HAP-1 (cell line): Measurements from ENCODE around the gene PHF21A.

Source experiments
- DNase-seq, 2 experiments: peaks; one replicate each; pipeline ENCODE4 v3.0.0-alpha.2; 2016 to 2020; ENCODE audit warnings: low spot score in 2 of 2
- H3K27me3 ChIP-seq: fragments of 250-450 bp; sonication (Bioruptor Pico); 2 replicates; pipeline ENCODE4 v1.5.1; 2020; ENCODE audit warnings: low read depth, mild to moderate bottlenecking, moderate library complexity
- H3K36me3 ChIP-seq: fragments of 250-450 bp; sonication (Bioruptor Pico); replicated peaks from 2 replicates; pipeline ENCODE4 v1.5.1; 2020; ENCODE audit warnings: mild to moderate bottlenecking
- H3K4me1 ChIP-seq: fragments of 250-450 bp; sonication (Bioruptor Pico); 2 replicates; pipeline ENCODE4 v1.5.1; 2020; ENCODE audit warnings: mild to moderate bottlenecking
- H3K4me3 ChIP-seq: fragments of 250-450 bp; sonication (Bioruptor Pico); 2 replicates; pipeline ENCODE4 v1.5.1; 2020; ENCODE audit warnings: mild to moderate bottlenecking, moderate library complexity
- H3K9me3 ChIP-seq: fragments of 250-450 bp; sonication (Bioruptor Pico); 2 replicates; pipeline ENCODE4 v1.5.1; 2020; ENCODE audit warnings: mild to moderate bottlenecking, moderate library complexity
- in situ Hi-C: fragments of 300-500 bp; cut with MboI; formaldehyde crosslinking; loops from 3 replicates; pipeline ENCODE4 v1.14.3; 2020; ENCODE audit warnings: low sequenced_read_pairs, inconsistent platforms, mixed read lengths

Gene PHF21A

GRCh38 chr11:46121301-46121723 is at the start of gene PHF21A:
PHF21A (minus strand) TSS chr11:46121454; CDS start chr11:46084219, 37,235 bp downstream.
- in situ Hi-C loops, result no loop called here
- peak; percentile 87 to 95 for DNase-seq
- peaks cover 22% of the 10 kb centered on the region for H3K4me1 ChIP-seq
- H3K27me3 ChIP-seq, result no peaks in the 10 kb centered on the region
- no peaks in the 10 kb centered on the region for H3K9me3 ChIP-seq
- peak within 1 kb of the TSS; percentile 54 for H3K4me3 ChIP-seq
- H3K36me3 ChIP-seq, result no peaks in the 10 kb centered on the region

DNA sequence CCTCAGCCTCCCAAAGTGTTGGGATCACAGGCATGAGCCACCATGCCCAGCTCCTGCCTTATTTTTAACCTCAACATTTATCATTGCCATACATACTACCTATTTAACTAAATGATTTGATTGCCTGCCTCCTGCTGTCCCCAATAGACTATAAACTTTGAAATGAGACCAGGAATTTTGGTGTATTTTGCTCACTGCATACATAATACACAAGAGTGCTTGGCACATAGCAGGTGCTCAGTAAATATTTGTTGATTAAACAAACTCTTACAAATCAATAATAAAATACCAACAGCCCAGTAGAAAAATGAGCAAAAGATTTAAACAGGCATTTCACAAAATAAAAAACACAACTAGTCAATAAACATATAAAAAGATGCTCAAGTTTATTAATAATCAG is 49.5 kb upstream of the PHF21A start:
- in situ Hi-C loops, result no loop called here
- no peaks in the 10 kb centered on the region for H3K9me3 ChIP-seq

GRCh38 chr11:46162700-46163099 is 41.4 kb upstream of the PHF21A start:
- H3K27me3 ChIP-seq, result no peaks in the 10 kb centered on the region
- H3K4me3 ChIP-seq, result no peak overlapping the region
- H3K9me3 ChIP-seq, result no peaks in the 10 kb centered on the region
- H3K36me3 ChIP-seq, result no peaks in the 10 kb centered on the region
- no peaks in the 10 kb centered on the region for H3K4me1 ChIP-seq
- in situ Hi-C loops, result no loop called here
- no peak for DNase-seq

More for the DNA sequence above, 49.5 kb upstream of the PHF21A start:
- no peaks in the 10 kb centered on the region for H3K36me3 ChIP-seq
- no peaks in the 10 kb centered on the region for H3K4me1 ChIP-seq
- H3K27me3 ChIP-seq, result peaks cover 2% of the 10 kb centered on the region
- DNase-seq, result no peak
- no peak overlapping the region for H3K4me3 ChIP-seq

DNA sequence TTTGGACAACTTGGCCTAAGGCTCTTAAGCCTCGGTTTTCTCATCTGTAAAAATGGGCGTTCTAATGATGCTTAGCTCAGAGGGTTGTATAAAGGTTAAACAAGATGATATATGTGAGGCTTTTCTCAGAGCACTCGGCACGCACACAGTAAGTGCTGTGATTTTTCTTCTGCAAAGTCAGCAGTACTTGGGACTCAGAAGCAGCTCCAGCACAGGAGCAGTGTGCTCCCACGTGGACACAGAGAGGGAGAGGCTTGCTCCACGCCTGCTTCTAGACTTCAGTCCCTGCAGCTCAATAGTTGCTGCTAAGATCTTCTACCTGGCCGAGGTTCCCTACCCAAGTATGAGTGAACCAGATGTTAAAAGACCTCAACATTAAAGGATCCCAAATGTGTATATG is 39.9 kb upstream of the PHF21A start:
- H3K4me1 ChIP-seq, result no peaks in the 10 kb centered on the region
- DNase-seq, result no peak
- H3K36me3 ChIP-seq, result no peaks in the 10 kb centered on the region
- H3K9me3 ChIP-seq, result no peaks in the 10 kb centered on the region
- in situ Hi-C loops, result no loop called here
- no peak overlapping the region for H3K4me3 ChIP-seq
- no peaks in the 10 kb centered on the region for H3K27me3 ChIP-seq

DNA sequence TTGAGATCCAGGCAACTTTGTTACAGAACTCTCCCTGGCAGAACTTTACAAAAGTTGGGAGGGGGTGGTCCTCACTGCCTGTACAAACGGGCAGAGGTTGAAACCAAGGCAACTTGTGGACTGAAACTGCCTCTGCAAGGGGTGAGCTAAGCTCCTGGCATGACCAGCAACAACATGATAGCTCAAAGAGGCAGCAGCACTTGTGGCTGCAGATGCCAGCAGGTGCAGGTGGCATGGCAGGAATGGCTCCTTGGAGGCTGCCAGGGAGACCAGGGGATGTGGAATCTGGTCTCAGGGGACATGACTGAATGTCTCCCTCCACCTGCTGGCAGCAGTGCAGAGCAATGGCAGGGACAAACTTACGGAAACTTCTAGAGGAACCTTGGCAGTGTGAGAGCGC is 38.8 kb upstream of the PHF21A start:
- Histone ChIP-seq H3K4me3 (no peak overlapping the region), H3K9me3 (no peaks in the 10 kb centered on the region), H3K27me3 (no peaks in the 10 kb centered on the region), H3K4me1 (no peaks in the 10 kb centered on the region), H3K36me3 (no peaks in the 10 kb centered on the region)
- in situ Hi-C loops, result no loop called here
- DNase-seq, result no peak

GRCh38 chr11:46159680-46160079 is 38.4 kb upstream of the PHF21A start:
- DNase-seq, result no peak
- H3K9me3 ChIP-seq, result no peaks in the 10 kb centered on the region
- H3K36me3 ChIP-seq, result no peaks in the 10 kb centered on the region
- no peaks in the 10 kb centered on the region for H3K27me3 ChIP-seq
- H3K4me1 ChIP-seq, result no peaks in the 10 kb centered on the region
- in situ Hi-C loops, result no loop called here
- no peak overlapping the region for H3K4me3 ChIP-seq

- in situ Hi-C loops, result no loop called here
- DNase-seq, result no peak
- Histone ChIP-seq H3K4me1 (no peaks in the 10 kb centered on the region), H3K9me3 (peaks cover 3% of the 10 kb centered on the region; the same call in 1 of the 2 replicates), H3K4me3 (no peak overlapping the region), H3K27me3 (no peaks in the 10 kb centered on the region), H3K36me3 (no peaks in the 10 kb centered on the region)
Observed at GRCh38 chr11:46149826-46150225, 28.6 kb upstream of the PHF21A start.

DNA sequence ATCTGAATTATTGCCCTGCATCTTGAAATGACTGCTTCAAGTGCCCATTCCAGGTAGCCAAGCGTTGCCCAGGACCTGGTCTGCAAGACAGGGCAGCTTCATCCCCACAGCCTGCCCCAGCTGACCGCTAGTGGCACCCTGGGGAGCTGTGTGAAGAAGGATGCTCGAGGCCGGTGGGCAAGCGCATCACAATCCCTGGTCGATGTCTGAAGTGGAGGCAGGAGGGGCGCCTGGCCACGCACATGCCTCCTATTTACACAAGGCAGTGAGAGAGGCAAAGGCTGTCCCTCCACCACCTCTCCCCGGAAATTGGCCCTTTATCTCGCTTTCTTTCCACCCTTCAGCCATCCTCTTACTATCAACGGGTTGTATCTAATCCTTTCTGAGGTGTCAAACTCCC is 28.1 kb upstream of the PHF21A start:
- Histone ChIP-seq H3K27me3 (no peaks in the 10 kb centered on the region), H3K9me3 (peaks cover 3% of the 10 kb centered on the region; the same call in 1 of the 2 replicates), H3K4me3 (no peak overlapping the region), H3K4me1 (no peaks in the 10 kb centered on the region), H3K36me3 (no peaks in the 10 kb centered on the region)
- DNase-seq, result no peak
- in situ Hi-C loops, result no loop called here

- H3K27me3 ChIP-seq, result no peaks in the 10 kb centered on the region
- H3K9me3 ChIP-seq, result no peaks in the 10 kb centered on the region
- no peaks in the 10 kb centered on the region for H3K4me1 ChIP-seq
- DNase-seq, result no peak
- in situ Hi-C loops, result no loop called here
- no peak overlapping the region for H3K4me3 ChIP-seq
- H3K36me3 ChIP-seq, result no peaks in the 10 kb centered on the region
Observed at GRCh38 chr11:46144741-46145140, 23.5 kb upstream of the PHF21A start.

- no peak for DNase-seq
- H3K4me1 ChIP-seq, result no peaks in the 10 kb centered on the region
- in situ Hi-C loops, result no loop called here
- no peak overlapping the region for H3K4me3 ChIP-seq
- peaks cover 3% of the 10 kb centered on the region; the same call in 1 of the 2 replicates for H3K27me3 ChIP-seq
- no peaks in the 10 kb centered on the region for H3K36me3 ChIP-seq
- no peaks in the 10 kb centered on the region for H3K9me3 ChIP-seq
Observed at GRCh38 chr11:46143049-46143806, 22.0 kb upstream of the PHF21A start.

DNA sequence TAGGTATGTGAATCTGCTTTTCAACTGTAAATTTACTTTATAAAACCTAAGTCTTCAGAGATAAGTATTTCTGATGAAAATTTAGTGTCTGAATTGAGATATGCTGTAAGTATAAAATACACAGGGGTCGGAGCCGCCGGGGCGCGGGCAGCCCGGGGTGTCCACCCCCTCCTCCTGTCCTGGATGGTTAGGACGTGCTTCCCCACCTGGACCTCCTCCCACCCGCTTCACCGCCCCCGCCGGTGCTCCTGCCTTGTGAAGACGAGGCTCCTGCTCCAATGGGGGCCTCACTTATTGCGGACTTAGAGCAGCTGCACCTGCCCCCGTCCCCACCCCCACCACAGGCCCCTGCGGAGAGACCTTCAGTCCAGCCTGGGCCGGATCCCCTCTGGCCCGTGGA is 21.3 kb upstream of the PHF21A start:
- no peak for DNase-seq
- H3K27me3 ChIP-seq, result peaks cover 3% of the 10 kb centered on the region; the same call in 1 of the 2 replicates

DNA sequence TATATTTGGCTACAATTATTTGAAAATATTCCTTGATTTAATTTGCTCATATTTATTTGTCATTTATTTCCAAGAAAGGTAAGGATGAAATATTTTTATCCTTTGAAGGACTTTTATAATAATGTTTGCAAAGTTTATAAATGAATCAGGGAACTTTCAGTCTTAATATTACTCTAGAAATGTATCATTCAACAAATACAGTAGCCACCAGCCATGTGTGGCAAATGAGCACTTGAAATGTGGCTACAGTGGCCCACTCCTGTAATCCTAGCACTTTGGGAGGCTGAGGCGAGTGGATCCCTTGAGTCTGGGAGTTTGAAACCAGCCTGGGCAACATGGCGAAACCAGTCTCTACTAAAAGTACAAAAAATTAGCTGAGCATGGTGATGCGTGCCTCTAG is 20.3 kb upstream of the PHF21A start:
- Histone ChIP-seq H3K27me3 (peaks cover 3% of the 10 kb centered on the region; the same call in 1 of the 2 replicates), H3K4me3 (no peak overlapping the region), H3K36me3 (no peaks in the 10 kb centered on the region), H3K4me1 (no peaks in the 10 kb centered on the region), H3K9me3 (no peaks in the 10 kb centered on the region)
- in situ Hi-C loops, result no loop called here
- no peak for DNase-seq

More for the DNA sequence above, 21.3 kb upstream of the PHF21A start:
- Histone ChIP-seq H3K9me3 (no peaks in the 10 kb centered on the region), H3K36me3 (no peaks in the 10 kb centered on the region), H3K4me3 (no peak overlapping the region), H3K4me1 (no peaks in the 10 kb centered on the region)
- in situ Hi-C loops, result no loop called here

DNA sequence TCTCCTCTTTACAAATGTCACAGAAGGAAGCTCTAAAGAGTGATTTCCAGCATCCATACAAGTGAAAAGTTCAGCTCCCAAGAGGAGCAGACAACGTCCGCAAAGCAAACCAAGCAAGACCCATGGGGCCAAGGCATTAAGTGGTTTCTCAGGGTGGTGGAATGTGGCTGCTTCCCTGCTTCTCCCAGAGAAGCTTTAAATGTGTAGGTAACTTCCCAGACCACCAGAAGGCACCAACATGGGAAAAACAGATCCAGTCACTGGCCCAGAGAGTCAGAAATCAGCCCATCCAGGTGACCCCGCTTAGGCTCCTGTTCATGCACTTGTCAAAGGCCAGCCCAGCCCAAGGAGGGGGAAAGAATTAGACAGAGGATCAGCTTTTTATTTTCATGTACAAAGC is 13.3 kb upstream of the PHF21A start:
- no peaks in the 10 kb centered on the region for H3K36me3 ChIP-seq
- DNase-seq, result peak in 1 of 2 experiments; percentile 33

DNA sequence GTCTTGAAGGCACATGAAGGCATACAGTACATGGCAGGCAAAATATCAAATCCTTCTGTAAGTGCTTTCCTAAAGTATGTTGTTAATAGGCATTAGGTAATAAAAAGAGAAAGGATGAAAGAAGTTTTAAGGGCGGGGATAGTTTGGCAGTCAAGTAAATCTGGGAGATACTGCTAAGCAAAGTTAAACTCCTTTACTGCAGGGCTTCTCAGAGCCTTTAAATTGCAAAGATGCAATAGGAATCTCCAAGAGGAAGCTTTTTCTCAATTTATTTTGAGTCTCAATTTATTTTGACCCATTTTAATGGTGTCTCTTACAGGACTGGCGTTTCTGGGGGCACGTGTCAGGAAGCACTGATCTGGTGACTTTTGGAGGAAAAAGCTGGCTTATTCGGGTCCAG is 12.8 kb upstream of the PHF21A start:
- H3K4me1 ChIP-seq, result peaks cover 15% of the 10 kb centered on the region
- no peaks in the 10 kb centered on the region for H3K36me3 ChIP-seq
- H3K9me3 ChIP-seq, result no peaks in the 10 kb centered on the region
- in situ Hi-C loops, result no loop called here
- H3K4me3 ChIP-seq, result no peak overlapping the region
- H3K27me3 ChIP-seq, result no peaks in the 10 kb centered on the region; the same call in 1 of the 2 replicates
- DNase-seq, result no peak

More for the DNA sequence above, 13.3 kb upstream of the PHF21A start:
- H3K4me3 ChIP-seq, result no peak overlapping the region
- H3K9me3 ChIP-seq, result no peaks in the 10 kb centered on the region
- in situ Hi-C loops, result no loop called here
- H3K27me3 ChIP-seq, result peaks cover 2% of the 10 kb centered on the region; the same call in 1 of the 2 replicates
- peaks cover 15% of the 10 kb centered on the region for H3K4me1 ChIP-seq
